GM21528 (cell line): ENCODE measurements around the gene SYNGR1.

Source experiments
- ATAC-seq: cut with Tn5 transposase; IDR thresholded peaks from one replicate; pipeline ENCODE4 v1.9.1; 2021; ENCODE audit warnings: mild to moderate bottlenecking, moderate library complexity; ENCODE audit not compliant: unreplicated experiment, low FRiP score

The SYNGR1 gene

DNA sequence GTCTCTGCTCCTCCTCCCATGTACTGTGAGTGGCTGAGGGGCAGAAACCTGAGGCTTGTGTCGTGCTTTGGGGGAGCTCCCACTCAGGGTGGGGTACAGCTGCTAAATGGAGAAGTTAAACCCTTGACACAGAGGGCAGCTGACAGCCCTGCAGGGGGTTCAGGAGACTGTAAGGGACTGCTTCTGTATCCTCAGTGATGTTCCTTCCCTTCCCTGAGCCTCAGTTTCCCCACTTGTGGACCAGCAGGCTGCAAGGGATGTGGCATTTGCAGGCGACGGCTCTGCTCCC lies 15.6 kb downstream of the SYNGR1 start:
- ATAC-seq = no peak

DNA sequence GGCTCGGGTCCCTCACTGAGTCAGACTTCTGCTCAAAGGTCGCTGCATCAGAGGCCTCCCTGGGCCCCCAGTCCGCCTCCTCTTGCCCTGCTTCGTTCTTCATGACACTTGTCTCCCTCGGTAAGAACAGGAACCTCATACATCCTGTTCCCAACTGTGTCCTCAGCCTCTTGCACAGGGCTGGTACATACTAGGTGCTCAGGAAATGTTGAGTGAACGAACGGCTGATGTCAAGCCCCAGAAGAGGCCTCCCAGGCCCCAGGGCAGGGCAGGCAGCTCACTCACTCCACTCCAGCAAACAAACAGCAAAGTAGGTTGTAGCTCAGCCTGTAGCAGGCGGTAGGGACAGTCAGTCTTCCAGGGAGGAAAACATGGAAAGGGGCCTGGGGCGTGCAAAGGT lies 17.2 kb downstream of the SYNGR1 start:
- ATAC-seq = no peak

DNA sequence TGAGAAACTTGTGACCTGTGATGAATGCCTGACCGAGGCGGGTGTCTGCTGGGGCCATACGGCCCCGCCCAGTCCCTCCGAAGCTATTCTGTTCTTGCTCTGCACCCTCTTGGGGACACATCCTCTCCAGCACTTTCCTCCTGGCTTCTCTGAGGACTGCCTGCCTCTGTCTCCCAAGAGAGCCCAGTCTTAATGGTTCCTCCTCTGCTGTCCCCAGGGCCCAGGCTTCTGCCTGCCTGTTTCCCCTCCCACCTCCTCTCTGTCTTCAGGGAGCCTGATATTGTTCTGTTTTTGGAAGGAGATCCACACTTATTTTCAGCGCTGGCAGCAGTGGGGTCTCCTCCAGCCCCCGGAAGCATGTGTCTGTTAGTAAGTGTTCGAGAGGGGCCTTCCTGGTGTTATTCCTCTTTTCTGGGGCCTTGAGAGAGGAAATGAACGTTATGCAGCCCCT lies 18.7 kb downstream of the SYNGR1 start:
- ATAC-seq = no peak

- ATAC-seq = no peak
Measured at GRCh38 chr22:39369186-39369585, 19.4 kb downstream of the SYNGR1 start.

GRCh38 chr22:39369586-39369985 lies 19.8 kb downstream of the SYNGR1 start:
- ATAC-seq = no peak

- no peak for ATAC-seq
Measured at GRCh38 chr22:39371732-39372131, 21.9 kb downstream of the SYNGR1 start.

- ATAC-seq = no peak
Measured at GRCh38 chr22:39374191-39374590, 24.4 kb downstream of the SYNGR1 start.

GRCh38 chr22:39374801-39375200 lies 25.0 kb downstream of the SYNGR1 start:
- no peak for ATAC-seq

DNA sequence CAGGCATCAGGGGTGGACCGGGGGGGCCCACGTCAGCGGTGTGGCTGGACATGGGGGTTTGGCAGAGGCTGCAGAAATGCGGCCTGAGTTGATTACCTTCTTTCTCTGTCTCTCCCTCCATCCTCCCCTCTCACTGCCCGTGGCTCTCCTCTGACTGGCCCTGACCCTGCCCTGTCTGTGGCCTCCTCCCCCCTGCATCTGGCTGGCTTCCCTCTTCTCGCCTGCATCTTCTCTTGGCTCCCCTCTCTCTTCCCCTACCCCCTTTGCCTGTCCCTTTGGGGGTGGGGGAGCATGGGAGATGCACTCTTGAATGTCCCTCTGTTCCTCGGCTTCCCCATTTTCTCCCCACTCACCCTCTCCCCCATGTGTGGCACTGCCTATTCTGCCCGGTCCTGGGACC lies 25.9 kb downstream of the SYNGR1 start:
- ATAC-seq = no peak

DNA sequence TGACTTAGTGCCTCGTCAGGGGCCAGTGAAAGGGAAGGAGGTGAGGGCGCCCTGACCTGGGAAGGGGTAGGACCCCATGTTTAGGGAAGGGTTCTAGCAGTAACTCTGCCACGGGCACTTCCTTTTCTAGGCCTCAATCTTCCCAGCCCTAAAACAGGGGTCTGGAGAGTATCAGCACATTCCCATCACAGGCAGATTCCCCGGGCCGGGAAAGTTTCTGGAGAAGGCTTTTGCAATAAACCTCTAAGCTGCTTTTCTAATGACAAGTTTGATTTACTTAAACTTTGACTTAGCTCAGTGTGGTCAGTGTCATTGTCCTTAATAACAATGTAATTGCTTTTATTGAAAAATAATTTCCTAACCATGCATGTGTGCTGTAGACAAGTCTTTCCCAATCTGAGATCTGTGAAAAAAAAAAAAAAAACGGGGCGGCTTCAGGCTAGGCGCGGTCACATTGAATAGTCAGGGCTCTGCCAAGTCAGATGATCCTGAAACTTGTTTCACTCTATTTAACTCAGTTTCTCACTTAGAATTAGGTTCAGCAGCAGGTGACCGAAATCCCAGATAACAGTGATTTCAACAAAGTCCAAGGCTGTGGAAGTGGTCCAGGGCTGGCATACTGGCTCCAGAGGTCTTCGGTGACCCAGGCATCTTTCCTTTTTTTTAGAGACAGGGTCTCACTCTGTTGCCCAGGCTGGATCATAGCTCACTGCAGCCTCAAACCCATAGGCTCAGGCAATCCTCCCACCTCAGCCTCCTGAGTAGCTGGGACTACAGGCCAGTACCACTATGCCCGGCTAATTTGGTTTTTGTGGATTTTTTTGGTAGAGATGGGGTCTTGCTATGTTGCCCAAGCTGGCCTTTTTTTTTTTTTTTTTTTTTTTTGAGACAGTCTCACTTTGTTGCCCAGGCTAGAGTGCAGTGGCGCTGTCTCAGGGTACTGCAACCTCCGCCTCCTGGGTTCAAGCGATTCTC lies 30.3 kb downstream of the SYNGR1 start:
- ATAC-seq = no peak

- no peak for ATAC-seq
Measured at GRCh38 chr22:39381009-39381755, 31.4 kb downstream of the SYNGR1 start.

DNA sequence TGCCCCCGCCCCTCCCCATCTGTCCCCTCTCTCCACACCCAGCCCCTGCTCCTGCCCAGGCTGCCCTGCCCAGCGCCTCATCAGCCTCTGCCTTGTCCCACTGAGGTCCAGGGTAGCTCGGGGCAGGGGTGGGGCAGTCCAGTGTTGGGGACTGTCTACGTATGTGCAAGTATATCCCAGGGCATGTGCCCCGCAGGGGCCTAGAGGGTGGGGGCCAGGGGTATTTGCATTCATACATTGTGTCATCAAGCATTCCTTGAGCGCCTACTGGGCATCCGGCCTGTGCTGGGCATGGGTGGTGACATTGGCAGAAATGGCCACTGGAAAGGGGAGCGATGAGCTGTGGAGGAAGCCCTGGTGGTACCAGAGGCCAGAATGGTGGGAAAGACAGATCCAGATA lies 32.1 kb downstream of the SYNGR1 start:
- ATAC-seq = no peak

- no peak for ATAC-seq
Measured at GRCh38 chr22:39382410-39382809, 32.6 kb downstream of the SYNGR1 start.

DNA sequence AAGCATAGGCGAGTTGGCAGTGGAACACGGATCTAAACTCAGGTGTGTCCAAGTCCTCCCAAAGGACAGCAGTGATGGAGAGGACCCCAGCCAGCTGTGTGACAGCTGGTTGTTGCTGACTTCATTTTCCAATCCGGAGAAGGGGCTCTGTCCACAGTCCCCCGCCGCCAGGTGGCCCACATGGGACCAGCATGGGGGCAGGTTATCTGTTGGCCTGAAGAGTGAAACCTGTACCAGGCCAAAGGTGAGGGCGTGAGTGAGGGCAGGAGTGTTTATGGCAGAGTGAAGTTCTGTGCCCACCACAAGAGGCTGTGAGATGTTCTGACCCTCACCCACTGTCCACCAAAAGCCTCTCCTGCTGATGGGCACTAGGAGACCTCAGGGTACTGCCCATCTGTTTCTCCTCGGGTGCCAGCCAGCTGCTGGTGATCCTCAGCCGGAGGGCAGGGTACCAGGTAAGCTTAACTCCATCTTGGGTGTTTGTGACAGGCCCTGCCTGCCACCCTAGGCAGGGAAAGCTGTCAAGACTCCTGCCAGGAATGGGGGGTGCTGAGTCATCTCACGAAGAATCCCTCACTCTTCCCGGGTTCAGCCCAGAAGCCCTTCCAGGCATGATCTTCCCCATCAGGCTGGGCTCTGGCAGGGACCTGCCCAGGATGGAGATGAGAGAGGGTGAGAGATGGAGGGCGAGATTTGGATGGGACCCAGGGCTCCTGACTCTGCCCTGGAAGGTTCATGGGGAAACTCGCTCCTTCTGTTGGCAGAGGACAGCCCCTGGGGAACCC lies 34.2 kb downstream of the SYNGR1 start:
- ATAC-seq = no peak

- no peak for ATAC-seq
Measured at GRCh38 chr22:39384750-39385480, 35.1 kb downstream of the SYNGR1 start.

- no peak for ATAC-seq
Measured at GRCh38 chr22:39388261-39389011, 38.6 kb downstream of the SYNGR1 start.

- ATAC-seq = no peak
Measured at GRCh38 chr22:39389420-39389819, 39.6 kb downstream of the SYNGR1 start.

DNA sequence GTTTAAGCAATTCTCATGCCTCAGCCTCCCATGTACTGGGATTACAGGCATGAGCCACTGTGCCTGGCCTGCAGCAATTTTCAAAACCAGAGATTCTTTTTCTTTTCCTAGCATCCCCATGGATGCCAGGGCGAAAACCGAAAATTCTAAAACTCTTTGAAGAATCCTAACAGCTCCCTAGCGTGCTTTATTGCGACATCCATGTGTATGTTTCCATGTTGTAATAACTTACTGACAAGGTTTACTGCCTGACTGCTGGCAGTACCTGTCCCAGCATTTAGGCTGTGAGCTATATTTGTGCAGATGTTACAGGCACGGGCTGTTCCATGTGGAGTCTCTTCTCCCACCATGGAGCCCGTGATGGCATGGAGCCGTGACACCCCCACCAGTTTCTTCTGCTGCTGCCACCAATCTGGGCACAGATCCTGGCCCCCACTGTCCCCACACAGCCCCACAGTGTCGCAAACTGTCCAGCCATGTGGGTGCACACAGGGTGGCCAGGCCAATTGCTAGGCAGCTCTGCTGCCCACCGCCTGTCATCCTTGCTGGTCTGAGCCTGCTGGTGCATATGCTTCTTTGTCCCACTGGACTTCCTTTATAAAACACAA lies 42.7 kb downstream of the SYNGR1 start:
- no peak for ATAC-seq
